Measurements from ENCODE around the gene TXNDC15. TPM values are rescaled to one million over a fixed set of nuclear protein-coding genes. Genes with fewer than 3 reads are reported as not detected.

Gene TXNDC15
- total and polyA plus RNA-seq, 2 of the 13 experiments (the other 11 are each of a cell fraction or from before 2014, with no cell fraction given): 22.2 to 49.9 TPM

DNA sequence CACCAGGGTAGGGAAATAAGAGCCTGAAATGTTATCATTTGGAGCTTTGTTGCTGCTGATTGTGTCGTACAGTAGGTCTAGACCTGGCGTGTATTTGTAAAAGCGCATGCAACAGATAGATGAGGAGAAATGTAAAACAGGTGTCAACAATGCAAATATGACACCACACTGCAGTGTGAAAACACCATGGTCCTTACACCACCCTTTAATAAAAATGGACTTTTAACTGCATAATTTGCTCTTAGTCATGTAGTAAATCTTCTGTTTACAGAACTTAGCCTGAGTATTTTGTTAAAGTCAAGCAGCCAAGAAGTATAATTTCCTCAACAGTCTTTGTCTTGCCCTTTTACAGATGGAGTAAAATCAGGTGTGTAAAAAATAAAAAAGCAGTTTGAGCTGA, 44.7 kb downstream of the TXNDC15 start:
- Histone ChIP-seq H3K4me2 (ENCODE audit: low read depth, low read length) (no peak overlapping the region), H3K4me3 (replicated peaks in 1 of 3; ENCODE audit: insufficient read depth in 1 of 3, low read depth in 2 of 3, low read length in 3 of 3) (no peak overlapping the region), H4K20me1 (ENCODE audit: insufficient read depth, low read length) (no peaks in the 10 kb centered on the region), H3K9me3 (ENCODE audit: low read length) (no peaks in the 10 kb centered on the region), H3K4me1 (ENCODE audit: insufficient read depth, low read length) (peaks cover 29% of the 10 kb centered on the region), H2AFZ (ENCODE audit: low read length) (no peak overlapping the region), H3K79me2 (ENCODE audit: insufficient read depth, low read length) (no peaks in the 10 kb centered on the region), H3K36me3 (replicated peaks in 1 of 2; ENCODE audit: control insufficient read depth in 1 of 2, insufficient read depth in 2 of 2, low read length in 2 of 2) (peaks cover 1 to 27% of the 10 kb centered on the region in 2 experiments; a peak in 2 of 5 replicates), H3K27ac (ENCODE audit: extremely low read length, insufficient read depth, low read length) (no peak overlapping the region), H3K9ac (ENCODE audit: insufficient read depth, low read depth, low read length) (no peak overlapping the region), H3K27me3 (ENCODE audit: control insufficient read depth in 1 of 2, insufficient read depth in 2 of 2, low read length in 2 of 2) (no peaks in the 10 kb centered on the region)
- POLR2A ChIA-PET: interaction anchor here (2.6 kb wide), 1 partner anchor 273 kb away, joined by 10 read pairs; no protein-coding TSS in a partner anchor
- intact Hi-C loops (cut with micrococcal nuclease; ENCODE audit: unreplicated experiment) (no loop called here), in situ Hi-C loops (cut with HindIII; ENCODE audit: extremely low pct_ligation_motif_present, low pct_unique_long_range_greater_than_20kb) (no loop called here)
- no peak for ATAC-seq
- CTCF ChIA-PET (ENCODE audit: low intra/inter-chr PET ratio, low total read pairs): interaction anchor here (3.2 kb wide), 1 partner anchor 285 kb away, joined by 13 read pairs; no protein-coding TSS in a partner anchor
- DNase-seq (ENCODE audit: low spot score): no peak
- no peak for FAIRE-seq
- 100% methylated on average over 3 of the region's 3 CpGs for WGBS (ENCODE audit: low lambda C conversion rate)
- no TSS peak for BruUV-seq (replicated peaks)
- TF ChIP-seq HIVEP1 (CRISPR knock-in tag; IDR thresholded peaks at IDR 0.05) (no peak), PAX8 (CRISPR knock-in tag; IDR thresholded peaks at IDR 0.05; ENCODE audit: borderline replicate concordance) (no peak), SRSF4 (IDR thresholded peaks at IDR 0.05; ENCODE audit: low read depth, low read length, poor library complexity, severe bottlenecking) (no peak), YEATS2 (CRISPR knock-in tag; IDR thresholded peaks at IDR 0.05; ENCODE audit: borderline replicate concordance) (no peak), AHDC1 (CRISPR knock-in tag; IDR thresholded peaks at IDR 0.05; ENCODE audit: borderline replicate concordance) (no peak), KAT2B (IDR thresholded peaks at IDR 0.05; ENCODE audit: borderline replicate concordance, low read depth, low read length) (no peak), CHD4 (IDR thresholded peaks at IDR 0.05; ENCODE audit: borderline replicate concordance, low read length) (no peak)
- TF ChIP-seq, protein P1, sequence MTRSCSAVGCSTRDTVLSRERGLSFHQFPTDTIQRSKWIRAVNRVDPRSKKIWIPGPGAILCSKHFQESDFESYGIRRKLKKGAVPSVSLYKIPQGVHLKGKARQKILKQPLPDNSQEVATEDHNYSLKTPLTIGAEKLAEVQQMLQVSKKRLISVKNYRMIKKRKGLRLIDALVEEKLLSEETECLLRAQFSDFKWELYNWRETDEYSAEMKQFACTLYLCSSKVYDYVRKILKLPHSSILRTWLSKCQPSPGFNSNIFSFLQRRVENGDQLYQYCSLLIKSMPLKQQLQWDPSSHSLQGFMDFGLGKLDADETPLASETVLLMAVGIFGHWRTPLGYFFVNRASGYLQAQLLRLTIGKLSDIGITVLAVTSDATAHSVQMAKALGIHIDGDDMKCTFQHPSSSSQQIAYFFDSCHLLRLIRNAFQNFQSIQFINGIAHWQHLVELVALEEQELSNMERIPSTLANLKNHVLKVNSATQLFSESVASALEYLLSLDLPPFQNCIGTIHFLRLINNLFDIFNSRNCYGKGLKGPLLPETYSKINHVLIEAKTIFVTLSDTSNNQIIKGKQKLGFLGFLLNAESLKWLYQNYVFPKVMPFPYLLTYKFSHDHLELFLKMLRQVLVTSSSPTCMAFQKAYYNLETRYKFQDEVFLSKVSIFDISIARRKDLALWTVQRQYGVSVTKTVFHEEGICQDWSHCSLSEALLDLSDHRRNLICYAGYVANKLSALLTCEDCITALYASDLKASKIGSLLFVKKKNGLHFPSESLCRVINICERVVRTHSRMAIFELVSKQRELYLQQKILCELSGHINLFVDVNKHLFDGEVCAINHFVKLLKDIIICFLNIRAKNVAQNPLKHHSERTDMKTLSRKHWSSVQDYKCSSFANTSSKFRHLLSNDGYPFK (CRISPR knock-in tag; IDR thresholded peaks at IDR 0.05; ENCODE audit: borderline replicate concordance): no peak
- TF ChIP-seq, protein P2, sequence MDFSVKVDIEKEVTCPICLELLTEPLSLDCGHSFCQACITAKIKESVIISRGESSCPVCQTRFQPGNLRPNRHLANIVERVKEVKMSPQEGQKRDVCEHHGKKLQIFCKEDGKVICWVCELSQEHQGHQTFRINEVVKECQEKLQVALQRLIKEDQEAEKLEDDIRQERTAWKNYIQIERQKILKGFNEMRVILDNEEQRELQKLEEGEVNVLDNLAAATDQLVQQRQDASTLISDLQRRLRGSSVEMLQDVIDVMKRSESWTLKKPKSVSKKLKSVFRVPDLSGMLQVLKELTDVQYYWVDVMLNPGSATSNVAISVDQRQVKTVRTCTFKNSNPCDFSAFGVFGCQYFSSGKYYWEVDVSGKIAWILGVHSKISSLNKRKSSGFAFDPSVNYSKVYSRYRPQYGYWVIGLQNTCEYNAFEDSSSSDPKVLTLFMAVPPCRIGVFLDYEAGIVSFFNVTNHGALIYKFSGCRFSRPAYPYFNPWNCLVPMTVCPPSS (IDR thresholded peaks at IDR 0.05): no peak
- TF ChIP-seq, protein P3, sequence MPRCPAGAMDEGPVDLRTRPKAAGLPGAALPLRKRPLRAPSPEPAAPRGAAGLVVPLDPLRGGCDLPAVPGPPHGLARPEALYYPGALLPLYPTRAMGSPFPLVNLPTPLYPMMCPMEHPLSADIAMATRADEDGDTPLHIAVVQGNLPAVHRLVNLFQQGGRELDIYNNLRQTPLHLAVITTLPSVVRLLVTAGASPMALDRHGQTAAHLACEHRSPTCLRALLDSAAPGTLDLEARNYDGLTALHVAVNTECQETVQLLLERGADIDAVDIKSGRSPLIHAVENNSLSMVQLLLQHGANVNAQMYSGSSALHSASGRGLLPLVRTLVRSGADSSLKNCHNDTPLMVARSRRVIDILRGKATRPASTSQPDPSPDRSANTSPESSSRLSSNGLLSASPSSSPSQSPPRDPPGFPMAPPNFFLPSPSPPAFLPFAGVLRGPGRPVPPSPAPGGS (CRISPR knock-in tag; IDR thresholded peaks at IDR 0.05): no peak

Measured in HepG2 (cell line).